ENCODE measurements around the gene ORM2.

- TF ChIP-seq CTCF (IDR thresholded peaks at IDR 0.05), result no peak
- no peak for TF ChIP-seq POLR2A (IDR thresholded peaks at IDR 0.05)
Measured at GRCh38 chr9:114304416-114305188, 25.1 kb upstream of the ORM2 start.
